ENCODE results near the gene NR3C2. TPM values are rescaled to one million over a fixed set of nuclear protein-coding genes. Genes with fewer than 3 reads are reported as not detected.
"Not testable (repeated sequence)": the region's sequence is repeated elsewhere in the genome, so short reads cannot be mapped to it uniquely, and the experiment has no call there.

Gene NR3C2
- total RNA-seq, 1 donor from 2014 or later, result 25.9 TPM

GRCh38 chr4:148091896-148092295, 350.3 kb downstream of the NR3C2 start:
- Histone ChIP-seq H3K9me3 (no peaks in the 10 kb centered on the region), H3K27me3 (no peaks in the 10 kb centered on the region), H3K27ac (no peak overlapping the region), H3K4me1 (no peaks in the 10 kb centered on the region), H3K36me3 (no peaks in the 10 kb centered on the region), H3K4me3 (no peak overlapping the region)
- intact Hi-C loops (cut with DNase I), result no loop called here
- no peak for ATAC-seq
- no peak for DNase-seq
- TF ChIP-seq, protein P1, sequence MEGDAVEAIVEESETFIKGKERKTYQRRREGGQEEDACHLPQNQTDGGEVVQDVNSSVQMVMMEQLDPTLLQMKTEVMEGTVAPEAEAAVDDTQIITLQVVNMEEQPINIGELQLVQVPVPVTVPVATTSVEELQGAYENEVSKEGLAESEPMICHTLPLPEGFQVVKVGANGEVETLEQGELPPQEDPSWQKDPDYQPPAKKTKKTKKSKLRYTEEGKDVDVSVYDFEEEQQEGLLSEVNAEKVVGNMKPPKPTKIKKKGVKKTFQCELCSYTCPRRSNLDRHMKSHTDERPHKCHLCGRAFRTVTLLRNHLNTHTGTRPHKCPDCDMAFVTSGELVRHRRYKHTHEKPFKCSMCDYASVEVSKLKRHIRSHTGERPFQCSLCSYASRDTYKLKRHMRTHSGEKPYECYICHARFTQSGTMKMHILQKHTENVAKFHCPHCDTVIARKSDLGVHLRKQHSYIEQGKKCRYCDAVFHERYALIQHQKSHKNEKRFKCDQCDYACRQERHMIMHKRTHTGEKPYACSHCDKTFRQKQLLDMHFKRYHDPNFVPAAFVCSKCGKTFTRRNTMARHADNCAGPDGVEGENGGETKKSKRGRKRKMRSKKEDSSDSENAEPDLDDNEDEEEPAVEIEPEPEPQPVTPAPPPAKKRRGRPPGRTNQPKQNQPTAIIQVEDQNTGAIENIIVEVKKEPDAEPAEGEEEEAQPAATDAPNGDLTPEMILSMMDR (IDR thresholded peaks at IDR 0.05), result no peak

DNA sequence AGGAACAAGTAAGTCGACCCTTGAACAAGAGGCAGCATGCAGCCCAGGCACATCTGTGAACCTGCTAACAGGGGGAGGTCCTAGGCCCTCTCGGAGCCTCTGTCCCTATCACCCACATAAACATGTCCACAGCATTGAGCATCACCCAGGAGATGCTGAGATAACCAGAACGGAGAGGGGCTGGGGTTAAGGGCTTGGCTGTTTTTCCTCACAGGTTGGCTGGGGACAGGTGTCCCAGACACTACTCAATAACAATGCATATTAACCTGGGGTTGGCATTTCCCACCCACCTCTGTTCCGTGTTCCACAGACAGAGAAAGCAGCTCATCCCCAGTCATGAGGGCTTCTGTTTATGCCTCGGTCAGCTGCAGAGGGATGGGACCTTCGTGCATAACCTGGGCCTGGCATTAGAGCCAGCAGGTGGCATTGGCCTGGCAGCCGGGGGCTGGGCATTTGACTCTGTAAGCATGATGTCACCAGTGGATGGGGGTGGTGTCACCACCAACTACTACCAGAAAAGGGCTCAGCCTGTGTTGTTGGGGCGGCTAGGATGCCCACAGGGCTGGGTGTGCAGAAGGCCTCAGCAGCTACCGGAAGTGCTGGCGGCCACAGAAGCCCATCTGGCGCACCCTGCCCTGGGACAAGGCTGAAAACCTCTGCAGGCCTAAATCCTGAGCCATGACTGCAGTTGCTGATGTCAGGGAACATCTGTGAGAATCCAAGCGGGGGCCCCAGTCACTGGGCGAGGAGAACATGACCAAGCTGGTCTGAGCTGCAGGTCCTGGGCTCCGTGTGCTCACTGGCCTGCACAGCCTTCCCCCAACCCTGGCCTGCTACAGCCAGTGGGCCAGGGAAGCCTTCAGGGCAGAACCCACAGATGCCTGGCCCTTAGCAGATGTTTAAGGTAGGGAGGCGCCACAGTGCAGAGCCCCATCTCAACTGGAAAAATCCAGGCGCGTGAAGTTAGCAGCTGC, 351.4 kb downstream of the NR3C2 start:
- Histone ChIP-seq H3K4me1 (no peaks in the 10 kb centered on the region), H3K9me3 (no peaks in the 10 kb centered on the region), H3K27ac (no peak overlapping the region), H3K4me3 (no peak overlapping the region), H3K36me3 (no peaks in the 10 kb centered on the region), H3K27me3 (no peaks in the 10 kb centered on the region)
- ATAC-seq (peak; percentile 26), DNase-seq (no peak)
- TF ChIP-seq, protein P1 (IDR thresholded peaks at IDR 0.05), result no peak
- intact Hi-C loops (cut with DNase I), result no loop called here

DNA sequence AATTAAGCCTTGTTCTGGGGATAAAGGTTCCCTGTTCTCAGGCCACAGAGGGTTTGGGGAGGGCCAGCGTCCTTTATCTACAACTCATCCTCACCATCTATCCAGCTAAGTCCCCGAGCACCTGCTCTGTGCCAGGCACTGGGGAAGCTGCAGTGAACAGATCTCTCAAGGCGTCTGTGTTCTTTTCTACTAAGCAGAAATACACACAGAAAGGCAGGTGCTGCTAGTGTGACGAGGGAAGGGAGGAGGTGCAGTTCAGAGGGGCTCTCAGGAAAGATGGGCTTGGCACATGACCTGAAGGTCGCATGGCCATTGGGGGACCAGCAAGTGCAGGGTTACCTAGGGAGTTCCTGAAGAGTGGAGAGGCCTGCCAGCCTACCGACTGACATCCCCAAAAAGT, 352.2 kb downstream of the NR3C2 start:
- H3K36me3 ChIP-seq, result no peaks in the 10 kb centered on the region
- ATAC-seq (no peak), DNase-seq (no peak)
- H3K4me3 ChIP-seq, result no peak overlapping the region
- no peaks in the 10 kb centered on the region for H3K4me1 ChIP-seq
- no peaks in the 10 kb centered on the region for H3K27me3 ChIP-seq
- H3K9me3 ChIP-seq, result no peaks in the 10 kb centered on the region
- intact Hi-C loops (cut with DNase I), result no loop called here
- TF ChIP-seq, protein P1 (IDR thresholded peaks at IDR 0.05), result no peak
- H3K27ac ChIP-seq, result no peak overlapping the region

DNA sequence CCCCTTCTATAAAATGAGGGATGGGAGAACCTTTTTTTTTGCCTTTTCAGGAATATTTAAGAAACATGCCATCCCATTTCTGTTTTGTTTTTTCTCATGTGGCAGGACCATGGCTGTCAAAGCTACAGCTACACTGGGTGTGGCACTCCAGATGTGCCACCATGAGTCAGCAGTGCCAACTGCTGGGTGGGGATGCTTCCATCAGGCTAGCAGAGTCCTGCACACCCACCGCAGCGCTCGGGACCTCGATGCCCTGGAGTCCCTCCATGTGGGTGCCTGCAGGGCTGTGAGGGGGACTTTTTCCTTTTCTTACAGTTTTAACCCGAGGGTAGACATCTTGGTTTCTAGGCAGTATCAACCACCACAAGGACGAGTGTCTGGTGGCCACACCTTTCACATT, 352.6 kb downstream of the NR3C2 start:
- DNase-seq, result no peak
- peak; percentile 25 for ATAC-seq

DNA sequence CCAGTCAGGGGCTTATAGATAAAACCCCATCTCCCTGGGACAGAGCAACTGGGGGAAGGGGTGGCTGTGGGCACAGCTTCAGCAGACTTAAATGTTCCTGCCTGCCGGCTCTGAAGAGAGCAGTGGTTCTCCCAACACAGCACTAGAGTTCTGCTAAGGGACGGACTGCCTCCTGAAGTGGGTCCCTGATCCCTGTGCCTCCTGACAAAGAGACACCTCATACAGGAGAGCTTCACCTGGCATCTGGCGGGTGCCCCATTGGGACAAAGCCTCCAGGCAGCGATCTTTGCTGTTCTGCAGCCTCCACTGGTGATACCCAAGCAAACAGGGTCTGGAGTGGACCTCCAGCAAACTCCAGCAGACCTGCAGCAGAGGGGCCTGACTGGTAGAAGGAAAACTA, 359.1 kb downstream of the NR3C2 start:
- H3K27ac ChIP-seq; DNase-seq; intact Hi-C loops (cut with DNase I); H3K27me3 ChIP-seq; H3K4me3 ChIP-seq; H3K9me3 ChIP-seq; ATAC-seq; H3K4me1 ChIP-seq: not testable (repeated sequence)
- peaks cover 37% of the 10 kb centered on the region for H3K36me3 ChIP-seq

More for the DNA sequence above, 352.6 kb downstream of the NR3C2 start:
- no peaks in the 10 kb centered on the region for H3K4me1 ChIP-seq
- H3K36me3 ChIP-seq, result no peaks in the 10 kb centered on the region
- no peaks in the 10 kb centered on the region for H3K27me3 ChIP-seq
- no peak overlapping the region for H3K4me3 ChIP-seq
- TF ChIP-seq, protein P1 (IDR thresholded peaks at IDR 0.05), result no peak
- no peaks in the 10 kb centered on the region for H3K9me3 ChIP-seq
- no peak overlapping the region for H3K27ac ChIP-seq
- intact Hi-C loops (cut with DNase I), result no loop called here

DNA sequence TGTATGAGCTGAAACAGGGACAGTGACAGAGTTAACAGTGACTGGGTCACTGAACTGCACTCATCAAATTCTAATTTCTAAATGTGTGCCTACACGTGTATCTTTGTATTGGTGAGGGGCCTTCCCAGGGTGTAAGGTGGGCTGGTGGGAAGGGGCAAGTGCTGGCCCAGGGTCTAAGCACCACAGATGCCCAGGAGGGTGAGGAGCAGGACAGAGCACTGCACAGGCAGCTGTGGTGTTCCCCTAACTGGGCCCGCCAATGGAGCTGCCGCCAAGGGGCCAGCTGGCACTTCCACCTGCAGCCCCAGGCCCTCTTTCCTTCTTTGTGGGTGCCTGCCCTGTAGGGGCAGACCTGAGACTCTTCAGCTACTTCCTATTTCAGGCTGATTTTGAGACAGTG, 360.5 kb downstream of the NR3C2 start:
- peaks cover 44% of the 10 kb centered on the region for H3K36me3 ChIP-seq
- intact Hi-C loops (cut with DNase I), result no loop called here
- TF ChIP-seq, protein P1 (IDR thresholded peaks at IDR 0.05), result no peak
- H3K4me1 ChIP-seq, result no peaks in the 10 kb centered on the region
- no peak for DNase-seq
- no peaks in the 10 kb centered on the region for H3K27me3 ChIP-seq
- H3K4me3 ChIP-seq, result no peak overlapping the region
- H3K27ac ChIP-seq, result no peak overlapping the region
- H3K9me3 ChIP-seq, result no peaks in the 10 kb centered on the region
- ATAC-seq, result no peak
